CD4-positive, alpha-beta T cell treated with Interleukin-17A for 4 hours (primary cell): ENCODE measurements around the gene GATM.
"Not testable (repeated sequence)": the region's sequence is repeated elsewhere in the genome, so short reads cannot be mapped to it uniquely, and the experiment has no call there.

Source experiments
- DNase-seq: peaks from one replicate; pipeline ENCODE4 v3.0.0-alpha.2; 2020; ENCODE audit warnings: mixed read lengths

Gene GATM

GRCh38 chr15:45387380-45388007, 9.2 kb upstream of the GATM start:
- DNase-seq, result no peak

DNA sequence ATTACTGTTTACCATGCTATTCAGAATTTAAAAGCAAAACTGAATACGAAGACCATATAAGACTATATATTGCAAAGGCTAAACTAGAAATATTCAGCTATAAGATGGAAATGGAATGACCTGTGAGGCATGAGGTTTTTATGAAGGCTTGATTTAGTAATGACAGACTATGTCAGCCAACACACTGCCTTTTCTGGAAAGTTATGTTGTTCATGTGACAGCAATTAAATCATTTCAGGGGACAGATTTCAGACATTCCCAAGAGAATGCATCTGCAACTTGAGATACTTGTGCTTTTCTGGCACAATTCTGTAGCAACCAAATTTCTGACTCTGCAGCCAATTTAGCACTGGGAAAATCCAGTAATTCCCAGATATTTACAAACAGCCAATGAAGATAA, 8.6 kb upstream of the GATM start:
- DNase-seq, result no peak

DNA sequence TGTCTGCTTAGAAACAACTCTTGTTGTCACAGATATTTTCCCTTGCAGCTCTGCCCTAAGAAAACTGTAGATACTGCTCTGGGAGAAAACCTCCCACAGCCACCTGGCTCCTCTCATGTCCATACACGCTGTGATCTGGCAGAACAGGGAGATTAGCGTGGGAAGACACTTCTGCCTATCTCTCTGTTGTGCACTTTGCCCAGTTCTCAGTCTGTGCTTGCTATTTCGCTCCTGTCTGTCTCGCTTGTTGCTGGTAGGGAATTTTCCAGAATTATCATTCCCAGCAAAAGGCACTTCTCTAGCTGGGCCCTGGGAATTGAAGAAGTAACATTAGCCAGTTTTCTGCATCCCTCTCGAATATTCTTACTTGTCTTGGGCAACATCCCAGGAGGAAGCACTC, 8.1 kb upstream of the GATM start:
- no peak for DNase-seq

- DNase-seq, result no peak
Observed at GRCh38 chr15:45385590-45385989, 7.2 kb upstream of the GATM start.

DNA sequence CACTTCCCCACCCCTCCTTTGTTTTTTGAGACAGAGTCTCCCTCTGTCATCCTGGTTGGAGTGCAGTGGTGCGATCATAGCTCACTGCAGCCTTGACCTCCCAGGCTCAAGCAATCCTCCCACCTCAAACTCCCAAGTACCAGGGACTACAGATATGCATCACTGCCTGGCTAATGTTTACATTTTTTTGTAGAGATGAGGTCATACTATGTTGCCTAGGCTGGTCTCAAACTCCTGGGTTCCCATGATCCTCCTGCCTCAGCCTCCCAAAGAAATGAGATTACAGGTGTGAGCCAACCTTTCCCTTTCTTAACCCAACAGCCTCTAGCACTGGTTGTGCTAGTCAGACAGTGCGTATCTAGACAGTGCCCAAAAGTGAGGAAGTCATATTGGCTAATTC, 6.4 kb upstream of the GATM start:
- DNase-seq, result no peak

DNA sequence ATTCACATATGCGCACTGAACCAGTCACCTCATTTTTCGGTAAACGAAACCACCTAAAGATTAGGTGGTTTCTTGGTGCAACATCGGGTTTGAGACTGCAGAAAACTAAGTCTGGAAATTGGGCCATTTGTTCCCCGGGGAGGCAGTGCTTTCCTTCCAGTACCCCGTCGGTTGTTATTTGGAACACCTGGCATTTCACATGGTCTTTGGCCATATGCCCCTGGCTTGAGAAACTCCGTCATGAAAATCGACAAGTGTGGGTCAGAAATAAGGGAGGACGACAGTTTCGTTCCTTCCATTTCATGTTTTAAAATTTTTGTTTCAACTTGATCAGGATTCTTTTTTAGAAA, 544 bp upstream of the GATM start:
- DNase-seq, result no peak

GRCh38 chr15:45377609-45378148, 665 bp downstream of the GATM start:
- peak; percentile 5 for DNase-seq

DNA sequence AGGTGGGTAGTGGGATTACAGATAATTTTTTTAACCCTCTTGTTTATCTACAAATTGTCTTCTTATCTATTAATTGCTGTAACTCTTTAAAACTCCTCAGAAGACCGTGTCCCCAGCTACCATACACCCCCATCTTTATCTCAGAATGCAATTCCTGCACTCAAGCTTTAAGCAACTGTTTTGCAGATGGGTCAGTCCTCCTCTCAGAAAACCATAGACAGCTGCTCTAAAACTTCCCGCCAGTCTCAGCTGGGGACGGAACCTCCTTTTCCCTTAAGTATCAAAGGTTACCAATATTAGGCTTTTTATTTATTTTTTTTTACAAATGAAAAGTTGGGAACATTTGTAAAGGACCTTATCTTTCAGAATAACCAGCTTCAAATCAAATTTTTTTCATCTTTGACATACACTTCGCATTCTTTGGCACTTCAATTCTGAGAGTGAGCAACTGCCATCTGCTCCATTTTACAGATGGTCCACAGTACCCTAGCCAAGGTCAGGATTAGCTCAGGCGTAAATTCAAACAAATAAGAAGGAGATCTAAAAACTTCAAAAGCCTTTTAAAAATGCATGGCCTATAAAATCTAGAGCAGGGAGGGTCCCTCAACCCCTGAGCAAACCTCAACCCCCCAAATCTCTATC, 1.3 kb downstream of the GATM start:
- DNase-seq, result no peak

- DNase-seq, result peak; percentile 4
Observed at GRCh38 chr15:45376300-45376928, 1.9 kb downstream of the GATM start.

DNA sequence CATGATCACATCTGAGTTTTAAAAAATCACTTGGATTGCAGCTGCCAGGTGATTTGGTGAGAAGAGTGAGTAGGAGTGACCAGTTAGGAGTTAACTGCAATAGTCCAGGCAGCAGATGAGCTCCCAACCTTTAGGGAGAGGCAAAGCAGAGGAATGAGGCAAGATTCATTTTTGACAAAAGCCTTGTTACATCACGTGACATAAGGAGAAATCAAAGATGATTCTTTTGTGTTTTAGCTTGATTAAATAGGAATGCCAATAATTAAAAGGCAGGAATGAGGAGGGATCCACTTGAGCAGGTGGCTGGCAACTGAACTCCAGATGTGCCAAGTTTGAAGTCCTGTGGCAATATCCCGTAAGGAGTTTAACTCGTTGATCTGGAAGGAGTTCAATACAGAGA, 2.5 kb downstream of the GATM start:
- DNase-seq, result no peak

DNA sequence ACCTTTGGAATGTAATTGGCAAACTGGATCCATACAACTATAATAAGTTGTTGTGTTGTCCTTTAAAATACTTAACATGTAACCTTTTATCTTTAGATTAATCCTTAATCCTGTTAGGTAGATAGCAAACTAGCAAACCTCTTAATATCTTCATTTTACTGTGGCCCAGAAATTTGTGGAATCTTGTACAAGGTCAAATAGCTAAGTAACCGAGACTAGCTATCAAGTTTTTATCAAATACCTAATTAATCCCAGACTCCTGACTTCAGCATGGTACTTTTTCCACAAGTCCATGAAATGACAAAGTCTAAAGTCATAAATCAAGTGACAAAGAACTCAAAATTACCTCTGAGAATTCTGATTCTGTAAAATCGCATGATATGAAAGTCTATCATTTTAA, 4.4 kb downstream of the GATM start:
- no peak for DNase-seq

GRCh38 chr15:45372041-45372995, 6.0 kb downstream of the GATM start:
- DNase-seq, result no peak

DNA sequence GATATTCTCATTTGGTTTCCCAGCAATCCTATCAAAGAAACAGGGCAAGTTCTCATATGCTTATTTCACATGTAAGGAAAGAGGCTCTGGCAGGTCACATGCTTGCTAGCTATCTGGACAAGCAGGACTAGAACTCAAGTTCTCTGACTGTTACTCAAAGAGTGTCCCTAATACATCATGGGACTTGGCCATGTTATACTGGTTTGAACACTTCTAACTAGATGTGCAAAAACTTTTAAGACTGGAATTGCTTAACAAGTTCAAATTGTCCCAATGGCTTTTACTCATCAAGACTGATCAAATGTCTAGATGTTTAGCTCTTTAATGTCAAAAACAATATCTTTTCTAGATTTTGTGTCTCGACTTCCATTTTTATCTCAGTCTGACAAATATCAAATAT, 6.8 kb downstream of the GATM start:
- no peak for DNase-seq

- not testable (repeated sequence) for DNase-seq
Observed at GRCh38 chr15:45370042-45370441, 8.3 kb downstream of the GATM start.

GRCh38 chr15:45367222-45367621, 11.1 kb downstream of the GATM start:
- not testable (repeated sequence) for DNase-seq

DNA sequence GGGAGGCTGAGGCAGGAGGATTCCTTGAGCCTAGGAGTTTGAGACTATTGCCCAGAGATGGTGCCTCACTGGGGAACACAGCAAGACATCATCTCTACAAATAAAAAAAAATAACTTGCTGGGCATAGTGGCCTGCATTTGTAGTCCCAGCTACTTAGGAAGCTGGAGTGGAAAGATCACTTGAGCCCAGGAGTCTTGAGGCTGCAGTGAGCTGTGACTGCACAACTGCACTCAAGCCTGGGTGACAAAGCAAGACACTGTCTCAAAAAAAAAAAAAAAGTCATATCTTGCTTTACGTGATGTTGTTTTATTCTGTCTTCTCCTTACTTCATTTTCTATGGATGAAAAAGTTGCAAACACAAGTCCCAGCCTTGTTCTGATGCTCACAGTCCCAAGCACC, 14.1 kb downstream of the GATM start:
- no peak for DNase-seq

GRCh38 chr15:45363801-45364200, 14.5 kb downstream of the GATM start:
- DNase-seq, result no peak

- no peak for DNase-seq
Observed at GRCh38 chr15:45363334-45363733, 15.0 kb downstream of the GATM start.

DNA sequence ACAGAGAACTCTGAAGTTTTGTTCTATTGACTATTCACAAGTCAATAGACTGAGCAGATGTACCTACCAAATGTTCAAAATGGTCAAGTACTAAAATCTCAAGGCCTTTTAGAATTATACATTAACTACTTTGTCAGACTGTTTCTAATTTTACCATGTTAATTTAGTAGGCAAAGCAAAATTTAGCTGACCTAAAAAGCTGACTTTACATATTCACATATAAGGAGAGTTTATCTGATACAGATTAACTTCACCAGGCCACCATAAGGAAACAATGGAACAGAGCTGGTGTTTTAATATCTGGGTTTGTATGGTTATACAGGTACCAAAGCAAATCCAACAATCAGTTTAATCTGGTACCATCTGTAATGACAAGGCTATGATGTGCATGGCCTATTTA, 15.9 kb downstream of the GATM start:
- no peak for DNase-seq

DNA sequence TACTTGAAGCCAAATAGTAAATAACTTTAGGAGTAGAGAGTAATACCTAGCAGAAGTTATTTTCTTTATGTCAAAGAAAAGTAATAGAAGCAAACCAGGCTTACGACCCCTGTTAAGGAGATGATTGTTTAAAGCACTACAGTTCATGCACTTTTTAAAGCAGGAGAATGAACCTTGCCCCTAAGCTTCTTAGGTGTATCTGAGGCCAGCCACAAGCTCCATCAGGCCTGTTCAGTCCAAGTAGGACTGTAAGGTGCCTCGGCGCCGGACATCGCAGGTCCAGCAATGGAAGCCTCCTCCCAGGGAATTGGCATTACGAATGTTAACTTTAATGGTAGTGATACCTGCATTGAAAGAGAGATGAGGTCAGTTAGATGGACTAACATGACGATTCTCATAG, 16.5 kb downstream of the GATM start:
- DNase-seq, result no peak

- DNase-seq, result no peak
Observed at GRCh38 chr15:45355860-45356259, 22.5 kb downstream of the GATM start.

- no peak for DNase-seq
Observed at GRCh38 chr15:45354711-45355110, 23.6 kb downstream of the GATM start.

- no peak for DNase-seq
Observed at GRCh38 chr15:45351227-45351626, 27.1 kb downstream of the GATM start.
